MG63 (cell line): ENCODE data around the gene ARL15. TPM values are rescaled to one million over a fixed set of nuclear protein-coding genes. Genes with fewer than 3 reads are reported as not detected.

ENCODE experiments used
- DNase-seq: peaks from one replicate; pipeline ENCODE4 v3.0.0-alpha.2; 2020
- H3K27me3 ChIP-seq: fragments of 250-450 bp; sonication (Bioruptor Pico); 2 replicates; pipeline ENCODE4 v1.5.1; 2020; ENCODE audit warnings: mild to moderate bottlenecking, moderate library complexity
- H3K36me3 ChIP-seq: fragments of 250-450 bp; sonication (Bioruptor Pico); 2 replicates; pipeline ENCODE4 v1.5.1; 2020; ENCODE audit warnings: mild to moderate bottlenecking, moderate library complexity
- H3K4me3 ChIP-seq: fragments of 250-450 bp; sonication (Bioruptor Pico); 2 replicates; pipeline ENCODE4 v1.5.1; 2020; ENCODE audit warnings: mild to moderate bottlenecking, moderate library complexity
- H3K9me3 ChIP-seq: fragments of 250-450 bp; sonication (Bioruptor Pico); 2 replicates; pipeline ENCODE4 v1.5.1; 2020; ENCODE audit warnings: mild to moderate bottlenecking, moderate library complexity
- total RNA-seq: library from RNA; depleted of rRNA; stranded (reverse); fragments of >200 nt; shearing (Covaris generic); gene quantifications from 2 replicates; pipeline ENCODE4 v1.2.3, GENCODE V29; 2014; ENCODE audit warnings: low replicate concordance

The ARL15 gene
- total RNA-seq, 1 experiment from 2014 or later, result 5.8 TPM

GRCh38 chr5:54021431-54022164 is 288.8 kb downstream of the ARL15 start:
- Histone ChIP-seq H3K27me3 (no peaks in the 10 kb centered on the region), H3K36me3 (no peaks in the 10 kb centered on the region), H3K4me3 (no peak overlapping the region), H3K9me3 (peaks cover 3% of the 10 kb centered on the region; the same call in 1 of the 2 replicates)
- DNase-seq, result no peak

- no peak for DNase-seq
- Histone ChIP-seq H3K4me3 (no peak overlapping the region), H3K27me3 (no peaks in the 10 kb centered on the region), H3K36me3 (no peaks in the 10 kb centered on the region), H3K9me3 (peaks cover 15% of the 10 kb centered on the region)
These were observed 291.9 kb downstream of the ARL15 start for GRCh38 chr5:54018438-54018837.

DNA sequence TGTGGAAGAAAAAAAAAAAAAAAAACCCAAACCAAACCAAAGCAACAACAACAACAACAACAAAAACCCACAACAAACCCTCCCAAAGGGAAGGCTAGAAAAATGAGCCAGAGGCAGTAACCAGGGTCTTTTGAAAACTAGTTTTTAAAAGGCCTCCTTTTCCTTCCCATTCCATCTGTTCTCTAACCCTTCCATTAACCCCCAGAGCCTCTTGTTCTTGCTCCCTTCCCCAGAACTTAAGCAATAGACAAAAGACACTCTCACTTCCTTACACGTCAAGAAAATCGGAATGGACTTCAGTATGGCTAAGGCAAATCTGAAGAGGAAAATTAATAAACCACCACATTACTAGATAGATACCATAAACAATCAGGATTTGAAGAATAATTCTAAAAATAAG is 292.8 kb downstream of the ARL15 start:
- Histone ChIP-seq H3K36me3 (no peaks in the 10 kb centered on the region), H3K4me3 (no peak overlapping the region)
- DNase-seq, result no peak

GRCh38 chr5:54013556-54014194 is 296.7 kb downstream of the ARL15 start:
- peak; percentile 66 for DNase-seq
- Histone ChIP-seq H3K36me3 (no peaks in the 10 kb centered on the region), H3K27me3 (no peaks in the 10 kb centered on the region), H3K9me3 (peaks cover 18% of the 10 kb centered on the region), H3K4me3 (no peak overlapping the region)

More for the DNA sequence above, 292.8 kb downstream of the ARL15 start:
- Histone ChIP-seq H3K27me3 (no peaks in the 10 kb centered on the region), H3K9me3 (peaks cover 19% of the 10 kb centered on the region)

DNA sequence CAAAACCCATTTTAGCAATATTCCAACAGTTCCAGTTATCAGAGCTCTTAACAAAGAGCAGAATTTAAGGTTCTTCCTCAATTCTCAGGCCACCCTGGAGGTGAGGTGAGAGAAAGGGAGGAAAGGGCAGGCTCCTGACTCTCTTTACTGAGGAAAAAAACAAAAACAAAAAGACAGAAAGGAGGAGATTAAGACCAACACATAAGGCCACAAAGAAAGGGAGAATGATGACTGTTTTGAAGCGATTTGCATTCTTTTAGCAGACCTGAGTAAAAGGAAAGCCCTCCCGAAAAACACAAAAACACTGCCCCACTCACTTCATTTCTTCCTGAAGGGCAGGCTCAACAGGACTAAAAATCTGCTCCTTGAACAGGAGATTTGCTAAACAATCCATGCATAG is 300.5 kb downstream of the ARL15 start:
- Histone ChIP-seq H3K4me3 (no peak overlapping the region), H3K36me3 (no peaks in the 10 kb centered on the region), H3K9me3 (peaks cover 15% of the 10 kb centered on the region), H3K27me3 (no peaks in the 10 kb centered on the region)
- no peak for DNase-seq

DNA sequence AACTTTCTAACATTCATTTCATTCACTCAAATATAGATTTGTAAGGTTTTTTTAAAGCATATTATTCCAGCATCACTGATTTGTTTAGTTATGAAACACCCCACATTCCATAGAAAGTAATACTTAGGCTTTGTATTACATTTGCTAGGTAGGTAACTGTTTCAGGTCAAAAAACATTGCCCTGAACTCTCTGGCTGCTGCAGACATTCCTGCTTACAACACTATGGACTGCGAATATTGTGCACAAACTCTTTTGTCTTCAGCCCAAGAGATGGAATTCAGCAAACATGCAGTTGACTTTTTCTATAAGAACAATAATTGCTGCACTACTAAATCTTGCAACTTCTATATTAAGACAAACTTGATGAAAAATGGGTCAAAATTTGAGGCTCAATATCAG is 301.0 kb downstream of the ARL15 start:
- no peak overlapping the region for H3K4me3 ChIP-seq
- DNase-seq, result no peak
- H3K27me3 ChIP-seq, result no peaks in the 10 kb centered on the region
- H3K36me3 ChIP-seq, result no peaks in the 10 kb centered on the region
- peaks cover 11% of the 10 kb centered on the region for H3K9me3 ChIP-seq

DNA sequence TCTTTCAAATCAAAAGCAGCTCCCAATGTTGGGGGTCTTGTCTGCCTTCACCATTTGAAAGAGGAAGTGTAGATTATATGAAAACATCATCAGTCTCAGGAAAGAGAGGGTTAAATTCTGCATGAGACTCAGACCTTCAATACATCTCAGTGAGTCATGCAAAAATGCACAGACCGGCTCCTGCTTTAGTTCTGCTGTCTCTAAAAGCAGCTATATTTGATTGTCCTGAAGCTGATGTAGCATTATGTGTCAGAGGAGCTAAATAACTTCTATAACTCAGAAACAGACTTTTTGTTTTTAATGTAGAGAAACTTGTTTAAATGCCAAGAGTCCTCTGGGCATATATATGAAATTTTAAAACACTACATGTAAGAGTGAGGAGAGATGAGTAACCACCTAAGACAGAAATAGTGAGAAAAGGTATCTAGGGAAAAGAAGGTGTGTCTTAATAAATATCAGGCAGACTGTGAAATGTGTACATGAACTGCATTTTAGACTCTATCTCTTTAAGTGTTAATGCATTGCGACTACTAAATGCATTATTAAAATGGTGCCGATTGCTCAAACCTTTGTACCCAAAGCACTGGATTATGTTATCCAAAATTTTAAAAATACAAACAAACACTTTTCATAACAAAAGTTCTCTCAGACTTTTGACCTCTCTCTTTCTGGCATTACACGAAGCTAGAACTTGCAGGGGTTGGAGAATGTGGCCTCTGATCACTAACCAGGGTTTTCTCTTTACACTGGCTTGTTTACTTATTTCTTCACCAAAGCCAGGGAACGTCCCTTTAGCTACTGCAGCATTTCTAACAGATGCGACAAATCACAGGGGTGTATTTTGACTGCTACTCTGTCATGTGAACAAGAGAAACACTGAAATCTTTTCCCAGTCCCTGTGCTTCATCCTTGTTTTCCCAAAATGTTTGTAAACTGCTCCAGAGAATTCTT is 302.3 kb downstream of the ARL15 start:
- peak; percentile 7 for DNase-seq
- H3K9me3 ChIP-seq, result peaks cover under 1% of the 10 kb centered on the region; the same call in 1 of the 2 replicates
- H3K4me3 ChIP-seq, result no peak overlapping the region
- H3K27me3 ChIP-seq, result no peaks in the 10 kb centered on the region
- no peaks in the 10 kb centered on the region for H3K36me3 ChIP-seq

- H3K36me3 ChIP-seq, result no peaks in the 10 kb centered on the region
- H3K9me3 ChIP-seq, result no peaks in the 10 kb centered on the region
- no peak for DNase-seq
- no peak overlapping the region for H3K4me3 ChIP-seq
- no peaks in the 10 kb centered on the region for H3K27me3 ChIP-seq
These were observed 305.7 kb downstream of the ARL15 start for GRCh38 chr5:54004697-54005096.

DNA sequence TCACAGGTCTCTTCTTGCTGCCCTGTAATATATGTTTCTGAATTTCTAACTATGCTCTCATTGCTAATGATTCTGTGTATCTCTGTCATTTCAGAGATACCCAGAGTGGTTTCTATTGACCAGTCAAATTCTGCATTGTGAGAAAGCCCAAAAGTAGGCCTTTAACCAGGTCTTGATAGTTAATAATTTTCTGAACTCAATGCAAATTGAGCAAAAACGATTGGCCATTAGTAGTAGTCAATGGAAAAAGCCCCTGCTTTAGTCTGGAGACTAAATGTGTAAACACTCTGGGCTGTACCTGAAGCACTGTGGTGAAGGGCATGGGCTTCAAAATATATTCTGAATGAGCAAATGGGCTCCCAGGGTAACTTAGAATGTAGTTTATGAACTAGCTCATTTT is 307.6 kb downstream of the ARL15 start:
- no peaks in the 10 kb centered on the region for H3K27me3 ChIP-seq
- H3K36me3 ChIP-seq, result no peaks in the 10 kb centered on the region
- no peak overlapping the region for H3K4me3 ChIP-seq
- no peaks in the 10 kb centered on the region for H3K9me3 ChIP-seq
- DNase-seq, result no peak

- Histone ChIP-seq H3K9me3 (no peaks in the 10 kb centered on the region), H3K36me3 (no peaks in the 10 kb centered on the region), H3K27me3 (no peaks in the 10 kb centered on the region), H3K4me3 (no peak overlapping the region)
- no peak for DNase-seq
These were observed 308.2 kb downstream of the ARL15 start for GRCh38 chr5:54001976-54002775.

DNA sequence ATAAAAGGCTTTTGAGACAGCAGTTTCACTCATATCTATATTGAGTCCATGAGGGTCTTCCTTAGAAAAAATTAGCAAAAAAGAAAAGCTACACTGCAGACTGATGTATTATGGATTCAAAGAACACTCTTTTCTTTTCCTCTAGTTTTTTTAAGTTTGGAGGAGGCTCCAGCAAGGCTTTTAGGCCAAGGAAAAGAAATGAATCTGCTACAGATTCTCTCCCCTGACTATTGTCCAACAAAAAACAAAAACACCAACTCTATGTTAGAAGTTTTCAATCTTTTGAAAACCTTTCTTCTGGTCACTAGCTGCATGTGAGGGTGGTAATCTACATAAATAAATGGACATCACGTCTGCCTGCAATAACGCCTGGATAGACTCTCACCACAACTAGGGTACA is 310.4 kb downstream of the ARL15 start:
- no peaks in the 10 kb centered on the region for H3K36me3 ChIP-seq
- no peak overlapping the region for H3K4me3 ChIP-seq
- no peak for DNase-seq
- no peaks in the 10 kb centered on the region for H3K9me3 ChIP-seq
- H3K27me3 ChIP-seq, result no peaks in the 10 kb centered on the region

DNA sequence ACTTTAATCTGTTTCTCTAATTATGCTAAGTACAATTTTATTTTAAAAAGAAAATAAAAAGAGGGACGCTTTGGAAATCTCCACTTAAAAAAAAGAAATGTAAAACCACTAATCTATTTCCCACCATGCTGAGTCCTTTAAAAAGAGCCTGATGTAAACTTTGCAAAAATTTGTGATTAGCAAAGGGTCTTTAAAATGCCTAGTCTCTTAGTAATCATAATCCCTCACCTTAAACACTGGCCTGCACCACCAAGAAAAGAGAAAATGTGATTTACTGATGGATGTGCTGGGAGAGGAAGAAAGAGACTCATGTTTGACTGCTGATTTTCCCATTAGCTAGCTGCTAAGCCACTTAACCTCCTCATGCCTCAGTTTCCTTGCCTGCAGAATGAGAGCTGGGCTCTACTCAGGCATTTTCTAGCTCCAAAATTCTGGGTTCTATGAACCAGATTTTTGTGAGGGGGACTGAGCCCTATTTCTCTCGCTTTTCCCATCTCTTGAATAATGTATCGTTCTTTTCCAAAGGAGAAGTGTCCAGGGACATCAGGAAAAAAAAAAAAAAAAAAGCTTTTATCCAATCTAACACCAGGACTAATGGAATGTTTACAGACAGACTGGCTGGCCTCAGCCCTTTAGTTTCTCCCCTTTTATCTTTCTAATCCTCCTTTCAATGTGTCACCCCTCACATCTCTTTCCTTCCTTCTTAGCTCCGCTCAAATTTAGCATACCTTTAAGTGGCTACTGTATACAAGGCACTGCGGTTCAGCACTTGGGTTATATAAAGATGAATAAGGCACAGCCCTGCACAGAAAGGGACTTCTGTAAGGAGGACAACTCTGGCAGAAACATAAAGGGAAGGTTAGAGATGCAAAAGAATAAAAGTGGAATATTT is 312.4 kb downstream of the ARL15 start:
- H3K9me3 ChIP-seq, result no peaks in the 10 kb centered on the region
- H3K27me3 ChIP-seq, result no peaks in the 10 kb centered on the region
- H3K36me3 ChIP-seq, result no peaks in the 10 kb centered on the region
- H3K4me3 ChIP-seq, result no peak overlapping the region
- no peak for DNase-seq

- H3K9me3 ChIP-seq, result no peaks in the 10 kb centered on the region
- H3K4me3 ChIP-seq, result no peak overlapping the region
- H3K27me3 ChIP-seq, result no peaks in the 10 kb centered on the region
These were observed 314.4 kb downstream of the ARL15 start for GRCh38 chr5:53996008-53996407.

DNA sequence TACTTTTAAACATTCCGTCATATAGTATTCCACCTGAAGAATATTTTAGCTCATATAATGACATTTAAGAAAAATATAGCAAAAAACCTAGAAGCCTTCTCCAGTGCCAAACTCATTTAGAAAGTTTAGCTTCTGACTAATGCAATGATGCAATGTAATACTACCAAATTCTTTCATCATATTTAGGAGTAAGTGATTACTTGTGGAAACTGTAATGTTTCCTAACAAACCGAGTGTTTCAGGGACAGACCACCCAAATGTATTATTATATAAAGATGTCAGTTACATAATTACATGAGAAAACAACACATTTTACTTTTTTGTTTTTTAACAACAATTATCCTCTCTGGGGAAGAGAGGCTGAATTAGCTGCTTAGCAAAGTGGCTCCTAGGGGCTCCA is 316.2 kb downstream of the ARL15 start:
- DNase-seq, result no peak
- Histone ChIP-seq H3K9me3 (no peaks in the 10 kb centered on the region), H3K4me3 (no peak overlapping the region), H3K27me3 (no peaks in the 10 kb centered on the region), H3K36me3 (no peaks in the 10 kb centered on the region)

More at GRCh38 chr5:53996008-53996407, 314.4 kb downstream of the ARL15 start:
- H3K36me3 ChIP-seq, result no peaks in the 10 kb centered on the region
- no peak for DNase-seq

- Histone ChIP-seq H3K4me3 (no peak overlapping the region), H3K9me3 (no peaks in the 10 kb centered on the region), H3K36me3 (no peaks in the 10 kb centered on the region), H3K27me3 (no peaks in the 10 kb centered on the region)
- DNase-seq, result no peak
These were observed 318.4 kb downstream of the ARL15 start for GRCh38 chr5:53991942-53992341.
